ENCODE data around the gene SAFB.

SAFB gene

GRCh38 chr19:5622465-5623396, at the start of gene SAFB, which contains the start of gene SAFB2:
Gene SAFB, plus strand, starts transcription at chr19:5623083. Its CDS starts 123 bp downstream, at chr19:5623206.
Gene SAFB2, minus strand, starts transcription at chr19:5622776. Its CDS starts 61 bp downstream, at chr19:5622715.
- peak; percentile 98 to 100 for DNase-seq

GRCh38 chr19:5575590-5575989, 47.3 kb upstream of the SAFB start:
- no peak for DNase-seq

DNA sequence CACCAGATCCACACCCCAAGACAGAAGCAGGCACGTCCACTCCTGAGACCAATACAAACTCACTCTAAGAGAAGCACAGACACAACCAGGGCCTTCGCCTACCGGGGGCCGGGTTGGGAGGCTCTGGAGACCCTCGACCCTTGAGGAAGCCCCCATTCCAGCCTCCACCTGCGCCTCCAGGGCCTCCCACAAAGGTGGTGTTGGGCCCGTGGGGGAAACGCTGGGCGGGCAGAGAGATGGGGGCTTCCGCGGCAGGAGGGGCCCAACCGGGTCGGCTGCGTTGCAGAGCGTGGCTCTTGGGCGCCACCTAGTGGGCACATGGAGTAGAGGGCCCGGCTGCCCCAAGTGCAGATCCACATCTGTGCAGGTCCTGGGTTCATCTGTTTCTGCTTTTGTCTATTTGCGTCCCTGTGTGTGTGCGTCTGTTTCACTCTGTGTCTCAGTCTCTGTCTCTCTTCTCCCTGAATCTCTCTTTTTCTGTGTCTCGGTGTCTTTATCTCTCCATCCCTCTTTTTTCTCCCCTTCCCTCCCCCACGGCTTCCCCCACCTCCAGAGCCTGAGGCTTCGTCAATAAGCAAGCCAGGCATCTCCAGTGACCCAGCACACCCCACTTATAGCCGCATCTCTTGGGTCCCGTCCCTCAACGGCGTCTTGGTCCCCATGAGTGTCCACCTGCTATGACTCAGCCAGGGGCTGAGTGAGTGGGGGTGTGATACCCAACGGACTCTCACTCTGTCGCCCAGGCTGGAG, 44.6 kb upstream of the SAFB start:
- peak; percentile 40 to 74 for DNase-seq

GRCh38 chr19:5579286-5579685, 43.6 kb upstream of the SAFB start:
- DNase-seq = no peak

DNA sequence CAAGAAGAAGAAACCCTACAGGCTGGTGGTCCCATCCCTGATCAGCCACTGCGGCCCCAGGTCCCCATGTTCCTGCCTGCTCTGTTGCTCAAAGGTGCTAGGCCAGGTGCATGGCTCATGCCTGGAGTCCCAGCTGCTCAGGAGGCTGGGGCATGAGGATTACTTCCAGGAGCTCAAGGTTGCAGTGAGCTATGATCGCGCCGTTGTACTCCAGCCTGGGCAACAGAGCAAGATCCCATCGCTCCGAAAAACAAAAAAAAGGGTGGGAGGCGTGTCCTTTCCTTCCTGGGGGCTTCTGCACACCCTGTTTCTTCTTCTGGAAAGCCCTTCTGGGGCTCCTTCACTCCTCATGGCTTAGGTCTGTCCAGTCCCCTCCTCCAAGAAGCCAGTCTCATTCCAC, 43.2 kb upstream of the SAFB start:
- no peak for DNase-seq

DNA sequence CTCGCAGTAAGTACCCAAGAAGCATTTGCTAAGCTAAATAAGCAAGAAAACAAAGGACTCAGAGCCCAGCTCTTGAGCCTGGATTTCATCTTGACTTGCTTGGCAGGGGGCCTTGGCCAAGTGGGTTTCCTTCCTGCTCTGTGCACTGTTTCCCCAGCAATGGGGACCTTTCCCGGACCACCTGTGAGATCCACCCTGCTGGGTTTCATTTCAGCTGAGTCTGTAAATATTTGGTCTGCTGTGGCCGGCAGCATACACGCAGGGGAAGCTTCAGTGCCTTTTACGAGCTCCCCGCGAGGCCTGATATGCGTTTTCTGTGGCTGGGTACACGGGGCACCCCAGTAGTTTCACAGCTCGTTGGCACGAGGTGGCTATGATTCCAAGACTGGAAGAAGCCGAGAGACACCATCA, 42.7 kb upstream of the SAFB start:
- DNase-seq = no peak

DNA sequence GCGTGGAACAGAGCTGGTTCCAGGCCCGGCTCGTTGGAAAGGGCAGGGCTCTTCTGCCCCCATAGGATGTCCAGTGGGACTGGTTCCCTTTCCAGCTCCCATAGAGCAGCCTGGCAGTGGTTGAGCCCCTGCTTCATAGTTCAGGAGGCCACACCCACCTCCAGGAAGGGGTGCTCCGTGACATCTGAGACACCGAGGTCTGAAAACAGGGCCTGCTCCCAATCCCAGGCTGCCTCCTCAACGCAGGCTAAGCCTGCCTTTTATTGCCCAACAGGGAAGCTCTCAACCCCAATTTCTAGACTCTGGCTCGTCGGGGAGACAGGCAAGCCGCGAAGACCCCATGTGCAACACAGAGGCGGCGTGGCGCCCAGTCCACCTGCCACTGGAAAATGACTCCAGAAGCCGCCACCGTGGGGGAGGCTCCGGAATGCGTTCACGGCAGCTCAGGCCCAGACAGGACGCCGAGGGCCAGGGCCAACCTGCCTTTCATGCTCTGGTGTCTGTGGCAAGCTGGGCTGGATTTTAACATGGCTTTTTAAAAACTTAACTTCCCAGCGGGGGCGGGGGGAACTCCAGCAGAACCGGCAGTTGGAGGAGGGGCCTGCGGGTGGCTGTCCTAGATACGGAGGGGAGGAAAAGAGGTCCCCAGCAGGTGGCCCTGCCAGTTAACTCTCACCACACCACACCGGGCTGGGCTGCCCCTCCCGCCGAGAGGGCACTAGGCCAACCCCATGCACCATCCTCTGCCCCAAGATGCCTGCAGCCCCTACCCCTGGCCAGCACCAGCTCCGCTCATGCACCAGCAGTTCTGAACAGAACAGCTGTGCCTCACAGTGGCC, 37.2 kb upstream of the SAFB start:
- peak; percentile 38 to 51 for DNase-seq

GRCh38 chr19:5586300-5587070, 36.4 kb upstream of the SAFB start:
- DNase-seq = no peak

- no peak for DNase-seq
Observed at GRCh38 chr19:5587071-5587455, 35.8 kb upstream of the SAFB start.

GRCh38 chr19:5587661-5588060, 35.2 kb upstream of the SAFB start:
- no peak for DNase-seq

- no peak for DNase-seq
Observed at GRCh38 chr19:5588441-5588840, 34.4 kb upstream of the SAFB start.

GRCh38 chr19:5588906-5589676, 33.8 kb upstream of the SAFB start:
- DNase-seq = no peak

DNA sequence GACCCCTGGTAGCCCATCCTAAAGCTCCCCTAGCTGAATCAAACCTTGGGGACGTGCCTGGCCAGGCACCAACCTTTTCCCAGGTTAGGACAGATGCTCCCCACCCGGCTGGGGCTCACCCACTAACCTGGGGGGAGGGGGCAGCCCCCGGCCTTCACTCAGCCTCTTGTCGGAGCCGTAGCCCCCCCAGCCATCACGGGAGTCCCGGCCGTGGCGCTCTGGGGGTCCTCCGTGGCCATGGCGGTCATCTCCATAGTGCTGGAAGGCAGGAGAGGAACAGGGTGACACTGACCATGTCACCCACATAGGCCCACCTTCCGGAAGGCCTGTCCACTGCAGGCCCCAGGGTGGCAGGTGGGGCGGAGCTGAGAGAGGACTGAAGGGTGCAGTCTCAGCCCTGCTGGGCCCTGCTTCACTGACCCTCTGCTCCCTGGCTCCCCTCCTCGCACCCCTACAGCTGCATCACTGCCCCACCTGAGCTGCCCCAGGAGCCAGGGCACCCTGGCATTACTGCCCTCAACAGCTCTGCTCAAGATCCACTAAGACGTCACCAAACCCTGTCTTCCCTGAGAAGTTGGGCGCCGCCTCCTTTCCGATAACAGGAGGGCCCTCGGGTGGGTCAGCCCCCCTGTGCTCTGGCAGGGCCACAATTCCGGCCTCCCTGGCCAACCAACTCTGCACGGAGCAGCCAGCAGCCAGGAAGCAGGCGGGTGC, 32.6 kb upstream of the SAFB start:
- DNase-seq = no peak

DNA sequence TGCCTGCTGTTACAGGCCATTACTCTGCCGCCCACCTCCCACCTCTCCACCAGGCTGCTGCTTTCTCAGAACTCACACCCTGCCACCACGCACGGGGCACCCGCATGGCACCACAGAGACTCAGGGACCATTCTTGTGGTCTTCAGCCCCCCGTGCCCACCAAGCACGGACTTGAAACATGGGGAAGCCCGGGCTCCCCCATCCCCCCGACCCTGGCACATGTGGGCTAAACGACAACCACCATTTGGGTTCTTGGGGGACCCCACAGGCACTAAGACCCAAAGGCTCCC, 32.1 kb upstream of the SAFB start:
- DNase-seq = no peak

DNA sequence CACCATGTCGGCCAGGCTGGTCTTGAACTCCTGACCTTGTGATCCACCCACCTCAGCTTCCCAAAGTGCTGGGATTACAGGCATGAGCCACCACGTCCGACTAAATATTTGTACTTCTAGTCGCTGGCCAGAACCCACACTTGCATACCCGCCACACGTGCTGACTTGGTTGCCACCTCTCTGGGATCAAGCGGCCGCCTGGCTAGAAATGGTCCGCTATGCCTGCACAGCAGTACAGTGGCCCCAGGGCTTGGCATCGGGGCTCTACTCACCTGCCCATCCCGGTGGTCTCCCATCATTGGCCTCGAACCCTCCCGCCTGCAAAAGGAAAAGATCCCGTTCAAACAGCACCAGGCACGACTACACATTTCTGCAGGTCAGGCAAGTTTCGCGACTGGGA, 31.4 kb upstream of the SAFB start:
- no peak for DNase-seq

- no peak for DNase-seq
Observed at GRCh38 chr19:5592531-5593342, 30.1 kb upstream of the SAFB start.

GRCh38 chr19:5593343-5594255, 29.3 kb upstream of the SAFB start:
- DNase-seq = no peak

- no peak for DNase-seq
Observed at GRCh38 chr19:5594521-5594950, 28.3 kb upstream of the SAFB start.

GRCh38 chr19:5595129-5595528, 27.8 kb upstream of the SAFB start:
- no peak for DNase-seq

Measured in stimulated activated CD4-positive, alpha-beta T cell treated with anti-CD3 and anti-CD28 coated beads, Interleukin-4, amount 100 ng/mL, for 4 hours (primary cell).